Measurements from ENCODE around the gene NRCAM.

- TF ChIP-seq CTCF (conservative IDR thresholded peaks at IDR 0.05) (peak; percentile 94), ZFX (IDR thresholded peaks at IDR 0.05) (no peak)
Observed at GRCh38 chr7:108497082-108497725, 41.0 kb upstream of the NRCAM start.

All from C4-2B (cell line).